Astrocyte (in vitro differentiated cells and primary cell): ENCODE results near the gene UBE4B. TPM values are rescaled to one million over a fixed set of nuclear protein-coding genes. Genes with fewer than 3 reads are reported as not detected.

Experiments
- DNase-seq: peaks from one replicate; pipeline ENCODE4 v3.0.0-alpha.2; 2010; ENCODE audit warnings: low read depth
- FAIRE-seq: peaks from 2 replicates; lab custom pipeline; 2011; peaks lifted over from hg19 to GRCh38; lab: Jason Lieb, UNC
- H2AFZ ChIP-seq: 2 replicates; pipeline ENCODE4 v1.6.0; 2012; ENCODE audit warnings: low read depth, low read length, inconsistent platforms
- H3K27ac ChIP-seq: 2 replicates; pipeline ENCODE4 v1.5.1; 2011; ENCODE audit warnings: low read depth, low read length, inconsistent platforms
- H3K27me3 ChIP-seq: 2 replicates; pipeline ENCODE4 v1.6.0; 2011; ENCODE audit warnings: low read length, inconsistent platforms; ENCODE audit not compliant: insufficient read depth
- H3K36me3 ChIP-seq: 2 replicates; pipeline ENCODE4 v1.5.1; 2011; ENCODE audit warnings: low read length, inconsistent platforms; ENCODE audit not compliant: insufficient read depth
- H3K4me1 ChIP-seq: 2 replicates; pipeline ENCODE4 v1.5.1; 2011; ENCODE audit warnings: low read length, inconsistent platforms; ENCODE audit not compliant: insufficient read depth
- H3K4me2 ChIP-seq: 2 replicates; pipeline ENCODE4 v1.6.0; 2012; ENCODE audit warnings: low read length, inconsistent platforms
- H3K4me3 ChIP-seq: 2 replicates; pipeline ENCODE4 v1.5.1; 2011; ENCODE audit warnings: low read depth, mild to moderate bottlenecking, low read length, inconsistent platforms; ENCODE audit not compliant: insufficient read depth
- H3K79me2 ChIP-seq: 2 replicates; pipeline ENCODE4 v1.6.0; 2012; ENCODE audit warnings: mild to moderate bottlenecking, low read length, inconsistent platforms; ENCODE audit not compliant: insufficient read depth
- H3K9ac ChIP-seq: 2 replicates; pipeline ENCODE4 v1.6.0; 2012; ENCODE audit warnings: mild to moderate bottlenecking, low read length, inconsistent platforms
- H3K9me3 ChIP-seq: 2 replicates; pipeline ENCODE4 v1.5.1; 2012; ENCODE audit warnings: low read depth, mild to moderate bottlenecking, low read length, inconsistent platforms; ENCODE audit not compliant: insufficient read depth
- H4K20me1 ChIP-seq: 2 replicates; pipeline ENCODE4 v1.6.0; 2012; ENCODE audit warnings: low read length, inconsistent platforms; ENCODE audit not compliant: insufficient read depth
- H3K27ac Mint-ChIP-seq: one replicate; pipeline ENCODE4 v1.8.0; 2021; ENCODE audit warnings: mild to moderate bottlenecking, mixed read lengths; ENCODE audit not compliant: unreplicated experiment
- H3K27me3 Mint-ChIP-seq: one replicate; pipeline ENCODE4 v1.8.0; 2021; ENCODE audit warnings: low read depth, mixed read lengths; ENCODE audit not compliant: unreplicated experiment
- H3K36me3 Mint-ChIP-seq: one replicate; pipeline ENCODE4 v1.8.0; 2021; ENCODE audit warnings: low read depth, mixed read lengths; ENCODE audit not compliant: unreplicated experiment
- H3K4me1 Mint-ChIP-seq: one replicate; pipeline ENCODE4 v1.8.0; 2021; ENCODE audit warnings: low read depth, mixed read lengths; ENCODE audit not compliant: unreplicated experiment
- H3K4me3 Mint-ChIP-seq: one replicate; pipeline ENCODE4 v1.8.0; 2021; ENCODE audit warnings: mild to moderate bottlenecking, moderate library complexity, mixed read lengths; ENCODE audit not compliant: unreplicated experiment
- H3K9me3 Mint-ChIP-seq: one replicate; pipeline ENCODE4 v1.8.0; 2021; ENCODE audit warnings: mild to moderate bottlenecking, mixed read lengths; ENCODE audit not compliant: unreplicated experiment
- EZH2 ChIP-seq: IDR thresholded peaks from 2 replicates; pipeline ENCODE4 v1.6.1; 2012; ENCODE audit warnings: mild to moderate bottlenecking, low read length, inconsistent platforms; ENCODE audit not compliant: insufficient read depth
- total RNA-seq: library from RNA; stranded (reverse); gene quantifications from 2 replicates; pipeline ENCODE4 v1.2.1, GENCODE V29; 2021
- TF ChIP-seq, protein P1 (sequence below): IDR thresholded peaks from 2 replicates; pipeline ENCODE4 v1.5.1; 2011; ENCODE audit warnings: low read depth, mild to moderate bottlenecking, inconsistent platforms, low read length, moderate library complexity; ENCODE audit not compliant: insufficient read depth

UBE4B gene
- total RNA-seq, 1 donor from 2014 or later = 41.5 TPM

DNA sequence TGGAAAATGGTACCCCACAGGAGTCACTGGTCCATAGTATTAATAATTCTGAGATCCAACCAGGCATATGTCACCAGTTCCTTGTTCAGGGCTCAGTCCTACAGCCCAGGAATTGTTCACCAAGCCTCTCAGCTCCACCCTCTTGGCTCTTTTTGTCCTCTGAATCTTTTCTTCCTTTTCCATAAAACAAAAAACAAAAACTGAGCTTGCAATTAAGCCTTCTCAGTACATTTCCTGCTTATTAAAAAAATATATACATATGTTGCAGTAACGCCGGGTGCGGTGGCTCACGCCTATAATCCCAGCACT lies 154.2 kb downstream of the UBE4B start:
- no peak overlapping the region for H2AFZ ChIP-seq
- FAIRE-seq = no peak
- no peaks in the 10 kb centered on the region for H3K27me3 ChIP-seq
- no peaks in the 10 kb centered on the region for H3K4me1 Mint-ChIP-seq
- no peaks in the 10 kb centered on the region for H3K9me3 Mint-ChIP-seq
- H3K27ac Mint-ChIP-seq = no peak overlapping the region
- H3K36me3 ChIP-seq = no peaks in the 10 kb centered on the region
- no peaks in the 10 kb centered on the region for H3K27me3 Mint-ChIP-seq
- no peak overlapping the region for H3K4me3 ChIP-seq
- H4K20me1 ChIP-seq = no peaks in the 10 kb centered on the region
- no peak for DNase-seq
- no peaks in the 10 kb centered on the region for H3K79me2 ChIP-seq
- H3K9me3 ChIP-seq = no peaks in the 10 kb centered on the region
- TF ChIP-seq, protein P1, sequence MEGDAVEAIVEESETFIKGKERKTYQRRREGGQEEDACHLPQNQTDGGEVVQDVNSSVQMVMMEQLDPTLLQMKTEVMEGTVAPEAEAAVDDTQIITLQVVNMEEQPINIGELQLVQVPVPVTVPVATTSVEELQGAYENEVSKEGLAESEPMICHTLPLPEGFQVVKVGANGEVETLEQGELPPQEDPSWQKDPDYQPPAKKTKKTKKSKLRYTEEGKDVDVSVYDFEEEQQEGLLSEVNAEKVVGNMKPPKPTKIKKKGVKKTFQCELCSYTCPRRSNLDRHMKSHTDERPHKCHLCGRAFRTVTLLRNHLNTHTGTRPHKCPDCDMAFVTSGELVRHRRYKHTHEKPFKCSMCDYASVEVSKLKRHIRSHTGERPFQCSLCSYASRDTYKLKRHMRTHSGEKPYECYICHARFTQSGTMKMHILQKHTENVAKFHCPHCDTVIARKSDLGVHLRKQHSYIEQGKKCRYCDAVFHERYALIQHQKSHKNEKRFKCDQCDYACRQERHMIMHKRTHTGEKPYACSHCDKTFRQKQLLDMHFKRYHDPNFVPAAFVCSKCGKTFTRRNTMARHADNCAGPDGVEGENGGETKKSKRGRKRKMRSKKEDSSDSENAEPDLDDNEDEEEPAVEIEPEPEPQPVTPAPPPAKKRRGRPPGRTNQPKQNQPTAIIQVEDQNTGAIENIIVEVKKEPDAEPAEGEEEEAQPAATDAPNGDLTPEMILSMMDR = no peak
- no peak for TF ChIP-seq EZH2
- no peak overlapping the region for H3K4me2 ChIP-seq
- H3K4me3 Mint-ChIP-seq = no peak overlapping the region
- no peaks in the 10 kb centered on the region for H3K4me1 ChIP-seq
- peaks cover 10% of the 10 kb centered on the region for H3K36me3 Mint-ChIP-seq
- no peak overlapping the region for H3K27ac ChIP-seq
- no peak overlapping the region for H3K9ac ChIP-seq

DNA sequence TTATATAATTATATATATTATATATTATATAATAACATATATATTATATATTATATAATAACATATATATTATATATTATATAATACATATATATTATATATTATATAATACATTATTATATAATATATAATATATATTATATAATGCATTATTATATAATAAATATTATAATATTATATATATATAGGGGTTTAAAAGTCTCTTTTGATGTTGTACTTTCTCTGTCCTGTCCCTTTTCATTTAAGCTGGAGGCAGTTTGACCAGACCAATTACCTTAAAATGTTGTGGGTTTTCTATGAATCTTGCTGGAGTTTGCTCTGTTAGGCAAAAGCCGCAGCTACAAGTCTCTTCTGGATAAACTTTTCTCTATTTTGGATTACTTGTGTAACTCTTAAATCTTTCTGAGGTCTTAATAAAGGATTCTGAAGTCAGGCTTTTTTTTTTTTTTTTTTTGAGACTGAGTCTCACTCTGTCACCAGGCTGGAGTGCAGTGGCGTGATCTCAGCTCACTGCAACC lies 155.4 kb downstream of the UBE4B start:
- H4K20me1 ChIP-seq = no peaks in the 10 kb centered on the region
- no peaks in the 10 kb centered on the region for H3K9me3 Mint-ChIP-seq
- no peaks in the 10 kb centered on the region for H3K27me3 ChIP-seq
- H3K4me1 ChIP-seq = no peaks in the 10 kb centered on the region
- no peaks in the 10 kb centered on the region for H3K4me1 Mint-ChIP-seq
- H3K4me2 ChIP-seq = no peak overlapping the region
- H3K27me3 Mint-ChIP-seq = peaks cover under 1% of the 10 kb centered on the region
- no peak overlapping the region for H3K4me3 Mint-ChIP-seq
- no peak overlapping the region for H2AFZ ChIP-seq
- H3K27ac ChIP-seq = no peak overlapping the region
- no peaks in the 10 kb centered on the region for H3K79me2 ChIP-seq
- no peaks in the 10 kb centered on the region for H3K36me3 ChIP-seq
- no peak overlapping the region for H3K4me3 ChIP-seq
- H3K27ac Mint-ChIP-seq = no peak overlapping the region
- peaks cover 10% of the 10 kb centered on the region for H3K36me3 Mint-ChIP-seq
- H3K9ac ChIP-seq = no peak overlapping the region
- DNase-seq = no peak
- TF ChIP-seq EZH2 = no peak
- TF ChIP-seq, protein P1 = no peak
- H3K9me3 ChIP-seq = no peaks in the 10 kb centered on the region
- FAIRE-seq = no peak

GRCh38 chr1:10189659-10190058 lies 156.9 kb downstream of the UBE4B start:
- Histone ChIP-seq H3K9ac (no peak overlapping the region), H3K27me3 (no peaks in the 10 kb centered on the region), H3K79me2 (no peaks in the 10 kb centered on the region), H2AFZ (no peak overlapping the region), H3K9me3 (no peaks in the 10 kb centered on the region), H3K27ac (no peak overlapping the region), H3K36me3 (no peaks in the 10 kb centered on the region), H3K4me1 (no peaks in the 10 kb centered on the region), H3K4me3 (no peak overlapping the region), H3K4me2 (no peak overlapping the region), H4K20me1 (no peaks in the 10 kb centered on the region)
- TF ChIP-seq, protein P1 = no peak
- no peak for TF ChIP-seq EZH2
- H3K36me3 Mint-ChIP-seq = peaks cover 6% of the 10 kb centered on the region
- H3K27ac Mint-ChIP-seq = no peak overlapping the region
- no peaks in the 10 kb centered on the region for H3K9me3 Mint-ChIP-seq
- H3K27me3 Mint-ChIP-seq = peaks cover 6% of the 10 kb centered on the region
- FAIRE-seq (no peak), DNase-seq (no peak)
- H3K4me3 Mint-ChIP-seq = no peak overlapping the region
- H3K4me1 Mint-ChIP-seq = no peaks in the 10 kb centered on the region
